ENCODE results near the gene ADAMTS18.

GRCh38 chr16:77323695-77324094, 111.1 kb downstream of the ADAMTS18 start:
- TF ChIP-seq CTCF (IDR thresholded peaks at IDR 0.05), result no peak
- TF ChIP-seq POLR2A (IDR thresholded peaks at IDR 0.05), result no peak

Measured in stomach (tissue), 4 donors.